Measurements from ENCODE around the gene TMPRSS13. TPM values are rescaled to one million over a fixed set of nuclear protein-coding genes. Genes with fewer than 3 reads are reported as not detected.
A peak's percentile ranks its signal among the peaks of the same experiment; 100 is the strongest.

The TMPRSS13 gene
- total RNA-seq, 1 donor from 2014 or later, result not detected

- H3K4me1 ChIP-seq (ENCODE audit: control insufficient read depth in 3 of 3, insufficient read depth in 3 of 3, low read length in 3 of 3), result peaks cover 0 to 3% (median 0%) of the 10 kb centered on the region in 3 donors
Measured at GRCh38 chr11:117970400-117971024, 41.3 kb upstream of the TMPRSS13 start.

GRCh38 chr11:117969160-117969991, 40.2 kb upstream of the TMPRSS13 start:
- no peaks in the 10 kb centered on the region for H3K9me3 ChIP-seq (ENCODE audit: control insufficient read depth in 3 of 3, low read length in 3 of 3)
- H3K27me3 ChIP-seq (ENCODE audit: control insufficient read depth in 3 of 3, insufficient read depth in 3 of 3, low read length in 3 of 3), result peaks cover 3 to 10% (median 6%) of the 10 kb centered on the region in 3 donors
- H3K9ac ChIP-seq (ENCODE audit: low read depth in 1 of 3, low read length in 3 of 3), result no peak overlapping the region
- no peaks in the 10 kb centered on the region for H3K36me3 ChIP-seq (ENCODE audit: control insufficient read depth in 3 of 3, insufficient read depth in 3 of 3, low read length in 3 of 3)
- no peak overlapping the region for H3K4me3 ChIP-seq (ENCODE audit: low read length in 3 of 3)
- H3K27ac ChIP-seq (ENCODE audit: low read depth, low read length), result no peak overlapping the region
- H3K4me1 ChIP-seq (ENCODE audit: control insufficient read depth in 3 of 3, insufficient read depth in 3 of 3, low read length in 3 of 3), result peaks cover 0 to 3% (median 0%) of the 10 kb centered on the region in 3 donors

More at GRCh38 chr11:117970400-117971024, 41.3 kb upstream of the TMPRSS13 start:
- H3K9ac ChIP-seq (ENCODE audit: low read depth in 1 of 3, low read length in 3 of 3), result no peak overlapping the region
- no peak overlapping the region for H3K4me3 ChIP-seq (ENCODE audit: low read length in 3 of 3)
- H3K27me3 ChIP-seq (ENCODE audit: control insufficient read depth in 3 of 3, insufficient read depth in 3 of 3, low read length in 3 of 3), result peaks cover 3 to 10% (median 6%) of the 10 kb centered on the region in 3 donors
- H3K9me3 ChIP-seq (ENCODE audit: control insufficient read depth in 3 of 3, low read length in 3 of 3), result no peaks in the 10 kb centered on the region
- H3K36me3 ChIP-seq (ENCODE audit: control insufficient read depth in 3 of 3, insufficient read depth in 3 of 3, low read length in 3 of 3), result no peaks in the 10 kb centered on the region
- no peak overlapping the region for H3K27ac ChIP-seq (ENCODE audit: low read depth, low read length)

- no peak overlapping the region for H3K27ac ChIP-seq (ENCODE audit: low read depth, low read length)
- peaks cover 0 to 5% (median 0%) of the 10 kb centered on the region in 3 donors for H3K27me3 ChIP-seq (ENCODE audit: control insufficient read depth in 3 of 3, insufficient read depth in 3 of 3, low read length in 3 of 3)
- H3K4me3 ChIP-seq (ENCODE audit: low read length in 3 of 3), result no peak overlapping the region
- H3K36me3 ChIP-seq (ENCODE audit: control insufficient read depth in 3 of 3, insufficient read depth in 3 of 3, low read length in 3 of 3), result no peaks in the 10 kb centered on the region
- H3K9me3 ChIP-seq (ENCODE audit: control insufficient read depth in 3 of 3, low read length in 3 of 3), result no peaks in the 10 kb centered on the region
- H3K4me1 ChIP-seq (ENCODE audit: control insufficient read depth in 3 of 3, insufficient read depth in 3 of 3, low read length in 3 of 3), result peaks cover 0 to 3% (median 0%) of the 10 kb centered on the region in 3 donors
- no peak overlapping the region for H3K9ac ChIP-seq (ENCODE audit: low read depth in 1 of 3, low read length in 3 of 3)
Measured at GRCh38 chr11:117966908-117967307, 37.7 kb upstream of the TMPRSS13 start.

GRCh38 chr11:117962826-117963225, 33.6 kb upstream of the TMPRSS13 start:
- H3K27ac ChIP-seq (ENCODE audit: low read depth, low read length), result no peak overlapping the region
- no peaks in the 10 kb centered on the region for H3K36me3 ChIP-seq (ENCODE audit: control insufficient read depth in 3 of 3, insufficient read depth in 3 of 3, low read length in 3 of 3)
- no peak overlapping the region for H3K4me3 ChIP-seq (ENCODE audit: low read length in 3 of 3)
- no peak overlapping the region for H3K9ac ChIP-seq (ENCODE audit: low read depth in 1 of 3, low read length in 3 of 3)
- no peaks in the 10 kb centered on the region for H3K9me3 ChIP-seq (ENCODE audit: control insufficient read depth in 3 of 3, low read length in 3 of 3)
- no peaks in the 10 kb centered on the region for H3K27me3 ChIP-seq (ENCODE audit: control insufficient read depth in 3 of 3, insufficient read depth in 3 of 3, low read length in 3 of 3)
- no peaks in the 10 kb centered on the region for H3K4me1 ChIP-seq (ENCODE audit: control insufficient read depth in 3 of 3, insufficient read depth in 3 of 3, low read length in 3 of 3)

- H3K36me3 ChIP-seq (ENCODE audit: control insufficient read depth in 3 of 3, insufficient read depth in 3 of 3, low read length in 3 of 3), result no peaks in the 10 kb centered on the region
- H3K9me3 ChIP-seq (ENCODE audit: control insufficient read depth in 3 of 3, low read length in 3 of 3), result peaks cover 0 to 2% (median 0%) of the 10 kb centered on the region in 3 donors
- H3K27me3 ChIP-seq (ENCODE audit: control insufficient read depth in 3 of 3, insufficient read depth in 3 of 3, low read length in 3 of 3), result no peaks in the 10 kb centered on the region
- no peak overlapping the region for H3K27ac ChIP-seq (ENCODE audit: low read depth, low read length)
- H3K9ac ChIP-seq (ENCODE audit: low read depth in 1 of 3, low read length in 3 of 3), result no peak overlapping the region
- H3K4me3 ChIP-seq (ENCODE audit: low read length in 3 of 3), result no peak overlapping the region
- no peaks in the 10 kb centered on the region for H3K4me1 ChIP-seq (ENCODE audit: control insufficient read depth in 3 of 3, insufficient read depth in 3 of 3, low read length in 3 of 3)
Measured at GRCh38 chr11:117961896-117962295, 32.7 kb upstream of the TMPRSS13 start.

- peak overlapping the region; percentile 7 for H3K27ac ChIP-seq (ENCODE audit: low read depth, low read length)
- H3K9ac ChIP-seq (ENCODE audit: low read depth in 1 of 3, low read length in 3 of 3), result no peak overlapping the region
- H3K4me3 ChIP-seq (ENCODE audit: low read length in 3 of 3), result no peak overlapping the region
- no peaks in the 10 kb centered on the region for H3K4me1 ChIP-seq (ENCODE audit: control insufficient read depth in 3 of 3, insufficient read depth in 3 of 3, low read length in 3 of 3)
- no peaks in the 10 kb centered on the region for H3K36me3 ChIP-seq (ENCODE audit: control insufficient read depth in 3 of 3, insufficient read depth in 3 of 3, low read length in 3 of 3)
- no peaks in the 10 kb centered on the region for H3K27me3 ChIP-seq (ENCODE audit: control insufficient read depth in 3 of 3, insufficient read depth in 3 of 3, low read length in 3 of 3)
- peaks cover 0 to 2% (median 0%) of the 10 kb centered on the region in 3 donors for H3K9me3 ChIP-seq (ENCODE audit: control insufficient read depth in 3 of 3, low read length in 3 of 3)
Measured at GRCh38 chr11:117960406-117960805, 31.2 kb upstream of the TMPRSS13 start.

GRCh38 chr11:117959438-117960149, 30.4 kb upstream of the TMPRSS13 start:
- H3K9ac ChIP-seq (ENCODE audit: low read depth in 1 of 3, low read length in 3 of 3), result no peak overlapping the region
- H3K9me3 ChIP-seq (ENCODE audit: control insufficient read depth in 3 of 3, low read length in 3 of 3), result peaks cover 0 to 2% (median 0%) of the 10 kb centered on the region in 3 donors
- H3K4me3 ChIP-seq (ENCODE audit: low read length in 3 of 3), result no peak overlapping the region
- no peaks in the 10 kb centered on the region for H3K36me3 ChIP-seq (ENCODE audit: control insufficient read depth in 3 of 3, insufficient read depth in 3 of 3, low read length in 3 of 3)
- H3K27me3 ChIP-seq (ENCODE audit: control insufficient read depth in 3 of 3, insufficient read depth in 3 of 3, low read length in 3 of 3), result no peaks in the 10 kb centered on the region
- H3K4me1 ChIP-seq (ENCODE audit: control insufficient read depth in 3 of 3, insufficient read depth in 3 of 3, low read length in 3 of 3), result no peaks in the 10 kb centered on the region
- peak overlapping the region; percentile 7 for H3K27ac ChIP-seq (ENCODE audit: low read depth, low read length)

GRCh38 chr11:117958949-117959348, 29.7 kb upstream of the TMPRSS13 start:
- H3K9me3 ChIP-seq (ENCODE audit: control insufficient read depth in 3 of 3, low read length in 3 of 3), result peaks cover 0 to 2% (median 0%) of the 10 kb centered on the region in 3 donors
- no peaks in the 10 kb centered on the region for H3K4me1 ChIP-seq (ENCODE audit: control insufficient read depth in 3 of 3, insufficient read depth in 3 of 3, low read length in 3 of 3)
- H3K36me3 ChIP-seq (ENCODE audit: control insufficient read depth in 3 of 3, insufficient read depth in 3 of 3, low read length in 3 of 3), result no peaks in the 10 kb centered on the region
- H3K27ac ChIP-seq (ENCODE audit: low read depth, low read length), result no peak overlapping the region
- H3K4me3 ChIP-seq (ENCODE audit: low read length in 3 of 3), result no peak overlapping the region
- H3K9ac ChIP-seq (ENCODE audit: low read depth in 1 of 3, low read length in 3 of 3), result no peak overlapping the region
- H3K27me3 ChIP-seq (ENCODE audit: control insufficient read depth in 3 of 3, insufficient read depth in 3 of 3, low read length in 3 of 3), result no peaks in the 10 kb centered on the region

- Histone ChIP-seq H3K27ac (ENCODE audit: low read depth, low read length) (no peak overlapping the region), H3K4me3 (ENCODE audit: low read length in 3 of 3) (no peak overlapping the region), H3K9ac (ENCODE audit: low read depth in 1 of 3, low read length in 3 of 3) (no peak overlapping the region), H3K27me3 (ENCODE audit: control insufficient read depth in 3 of 3, insufficient read depth in 3 of 3, low read length in 3 of 3) (peaks cover 0 to 6% (median 0%) of the 10 kb centered on the region in 3 donors), H3K9me3 (ENCODE audit: control insufficient read depth in 3 of 3, low read length in 3 of 3) (peaks cover 0 to 2% (median 0%) of the 10 kb centered on the region in 3 donors), H3K4me1 (ENCODE audit: control insufficient read depth in 3 of 3, insufficient read depth in 3 of 3, low read length in 3 of 3) (peaks cover 0 to 3% (median 0%) of the 10 kb centered on the region in 3 donors), H3K36me3 (ENCODE audit: control insufficient read depth in 3 of 3, insufficient read depth in 3 of 3, low read length in 3 of 3) (no peaks in the 10 kb centered on the region)
Measured at GRCh38 chr11:117953024-117953671, 23.9 kb upstream of the TMPRSS13 start.

Data from skeletal muscle tissue (tissue), 4 donors.